ENCODE data around the gene COL1A2. TPM values are rescaled to one million over a fixed set of nuclear protein-coding genes. Genes with fewer than 3 reads are reported as not detected.

COL1A2 gene
- polyA plus RNA-seq, 1 donor from 2014 or later: 2.5 TPM

DNA sequence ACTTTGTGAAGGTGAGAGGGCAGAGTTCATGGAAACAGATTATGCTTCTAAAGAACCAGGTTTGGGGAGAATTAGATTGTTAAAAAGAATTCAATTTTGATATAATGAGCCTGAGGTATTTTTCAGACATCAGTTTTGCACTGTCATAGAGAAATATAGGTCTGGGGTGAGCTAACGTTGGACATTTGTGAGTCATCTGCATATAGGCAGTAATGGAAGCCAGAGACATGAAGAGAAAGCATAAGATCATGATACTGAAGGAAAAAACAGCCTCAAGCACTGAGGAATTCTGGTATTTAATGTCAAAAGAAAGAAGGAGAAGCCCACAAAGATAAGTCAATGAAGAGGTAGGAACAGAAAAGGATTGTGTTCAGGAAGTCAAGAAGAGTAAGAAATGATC, 32.4 kb upstream of the COL1A2 start:
- Histone ChIP-seq H3K27me3 (ENCODE audit: insufficient read depth, low read depth, low read length) (no peaks in the 10 kb centered on the region), H2AFZ (ENCODE audit: low read depth, low read length) (no peak overlapping the region), H3K4me2 (ENCODE audit: low read length) (no peak overlapping the region), H3K4me3 (ENCODE audit: low read length) (no peak overlapping the region), H3K36me3 (ENCODE audit: insufficient read depth, low read length) (no peaks in the 10 kb centered on the region), H3K9me3 (ENCODE audit: low read length) (no peaks in the 10 kb centered on the region), H3K9ac (ENCODE audit: low read length) (no peak overlapping the region), H3K9me2 (ENCODE audit: insufficient read depth, low read length) (no peaks in the 10 kb centered on the region), H4K20me1 (ENCODE audit: insufficient read depth) (no peaks in the 10 kb centered on the region), H3F3A (ENCODE audit: insufficient read depth, low read length, poor library complexity, severe bottlenecking) (no peaks in the 10 kb centered on the region), H3K27ac (ENCODE audit: low read length) (no peak overlapping the region), H3K79me2 (replicated peaks; ENCODE audit: insufficient read depth, low read length) (no peaks in the 10 kb centered on the region)
- TF ChIP-seq, protein P1, sequence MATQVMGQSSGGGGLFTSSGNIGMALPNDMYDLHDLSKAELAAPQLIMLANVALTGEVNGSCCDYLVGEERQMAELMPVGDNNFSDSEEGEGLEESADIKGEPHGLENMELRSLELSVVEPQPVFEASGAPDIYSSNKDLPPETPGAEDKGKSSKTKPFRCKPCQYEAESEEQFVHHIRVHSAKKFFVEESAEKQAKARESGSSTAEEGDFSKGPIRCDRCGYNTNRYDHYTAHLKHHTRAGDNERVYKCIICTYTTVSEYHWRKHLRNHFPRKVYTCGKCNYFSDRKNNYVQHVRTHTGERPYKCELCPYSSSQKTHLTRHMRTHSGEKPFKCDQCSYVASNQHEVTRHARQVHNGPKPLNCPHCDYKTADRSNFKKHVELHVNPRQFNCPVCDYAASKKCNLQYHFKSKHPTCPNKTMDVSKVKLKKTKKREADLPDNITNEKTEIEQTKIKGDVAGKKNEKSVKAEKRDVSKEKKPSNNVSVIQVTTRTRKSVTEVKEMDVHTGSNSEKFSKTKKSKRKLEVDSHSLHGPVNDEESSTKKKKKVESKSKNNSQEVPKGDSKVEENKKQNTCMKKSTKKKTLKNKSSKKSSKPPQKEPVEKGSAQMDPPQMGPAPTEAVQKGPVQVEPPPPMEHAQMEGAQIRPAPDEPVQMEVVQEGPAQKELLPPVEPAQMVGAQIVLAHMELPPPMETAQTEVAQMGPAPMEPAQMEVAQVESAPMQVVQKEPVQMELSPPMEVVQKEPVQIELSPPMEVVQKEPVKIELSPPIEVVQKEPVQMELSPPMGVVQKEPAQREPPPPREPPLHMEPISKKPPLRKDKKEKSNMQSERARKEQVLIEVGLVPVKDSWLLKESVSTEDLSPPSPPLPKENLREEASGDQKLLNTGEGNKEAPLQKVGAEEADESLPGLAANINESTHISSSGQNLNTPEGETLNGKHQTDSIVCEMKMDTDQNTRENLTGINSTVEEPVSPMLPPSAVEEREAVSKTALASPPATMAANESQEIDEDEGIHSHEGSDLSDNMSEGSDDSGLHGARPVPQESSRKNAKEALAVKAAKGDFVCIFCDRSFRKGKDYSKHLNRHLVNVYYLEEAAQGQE (IDR thresholded peaks at IDR 0.05; ENCODE audit: borderline replicate concordance): no peak
- TF ChIP-seq TAF1 (IDR thresholded peaks at IDR 0.05; ENCODE audit: low read depth) (no peak), MXI1 (conservative IDR thresholded peaks at IDR 0.05; ENCODE audit: poor library complexity, severe bottlenecking) (no peak)

DNA sequence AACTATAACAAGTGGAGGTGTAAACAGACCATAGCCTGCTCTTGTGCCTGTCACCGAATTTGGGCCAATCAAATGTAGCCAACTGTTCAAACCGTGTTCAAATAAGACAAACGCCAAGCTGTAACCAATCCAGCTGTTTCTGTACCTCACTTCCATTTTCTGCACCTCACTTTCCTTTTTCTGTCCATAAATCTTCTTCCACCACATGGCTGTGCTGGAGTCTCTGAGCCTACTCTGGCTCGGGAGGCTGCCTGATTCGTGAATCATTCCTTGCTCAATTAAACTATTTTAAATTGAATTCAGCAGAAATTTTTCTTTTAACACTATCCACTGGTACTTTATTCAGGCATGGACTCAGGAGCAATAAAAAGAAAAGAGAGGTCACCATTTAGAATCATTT, 29.9 kb upstream of the COL1A2 start:
- H3F3A ChIP-seq (ENCODE audit: insufficient read depth, low read length, poor library complexity, severe bottlenecking): no peaks in the 10 kb centered on the region
- no peaks in the 10 kb centered on the region for H3K36me3 ChIP-seq (ENCODE audit: insufficient read depth, low read length)
- no peaks in the 10 kb centered on the region for H3K9me3 ChIP-seq (ENCODE audit: low read length)
- H3K9ac ChIP-seq (ENCODE audit: low read length): no peak overlapping the region
- H3K79me2 ChIP-seq (replicated peaks; ENCODE audit: insufficient read depth, low read length): no peaks in the 10 kb centered on the region
- no peak overlapping the region for H3K27ac ChIP-seq (ENCODE audit: low read length)
- H3K4me2 ChIP-seq (ENCODE audit: low read length): no peak overlapping the region
- H3K9me2 ChIP-seq (ENCODE audit: insufficient read depth, low read length): no peaks in the 10 kb centered on the region
- no peak overlapping the region for H3K4me3 ChIP-seq (ENCODE audit: low read length)
- TF ChIP-seq, protein P1 (IDR thresholded peaks at IDR 0.05; ENCODE audit: borderline replicate concordance): no peak
- TF ChIP-seq MXI1 (conservative IDR thresholded peaks at IDR 0.05; ENCODE audit: poor library complexity, severe bottlenecking) (no peak), EP300 (conservative IDR thresholded peaks at IDR 0.05; ENCODE audit: poor library complexity, severe bottlenecking) (no peak), RAD21 (conservative IDR thresholded peaks at IDR 0.05) (no peak), TAF1 (IDR thresholded peaks at IDR 0.05; ENCODE audit: low read depth) (no peak), CTCF (IDR thresholded peaks at IDR 0.05; ENCODE audit: poor library complexity, severe bottlenecking) (no peak), EZH2 (IDR thresholded peaks at IDR 0.05; ENCODE audit: borderline replicate concordance, insufficient read depth, low read length, poor library complexity, severe bottlenecking) (no peak), SMC3 (conservative IDR thresholded peaks at IDR 0.05; ENCODE audit: poor library complexity) (no peak), POLR2AphosphoS5 (IDR thresholded peaks at IDR 0.05) (no peak)
- H4K20me1 ChIP-seq (ENCODE audit: insufficient read depth): no peaks in the 10 kb centered on the region
- H3K27me3 ChIP-seq (ENCODE audit: insufficient read depth, low read depth, low read length): no peaks in the 10 kb centered on the region
- H2AFZ ChIP-seq (ENCODE audit: low read depth, low read length): no peak overlapping the region
